ENCODE results near the gene TFIP11.

The TFIP11 gene

GRCh38 chr22:26446808-26447515, 65.3 kb downstream of the TFIP11 start:
- H3K36me3 ChIP-seq (ENCODE audit: control insufficient read depth, insufficient read depth, low read length), result peaks cover 9% of the 10 kb centered on the region
- no peaks in the 10 kb centered on the region for H3K27me3 ChIP-seq (replicated peaks; ENCODE audit: control insufficient read depth, insufficient read depth, low read length)
- no peak for DNase-seq (ENCODE audit: extremely low read depth, insufficient read length)
- TF ChIP-seq, protein P1, sequence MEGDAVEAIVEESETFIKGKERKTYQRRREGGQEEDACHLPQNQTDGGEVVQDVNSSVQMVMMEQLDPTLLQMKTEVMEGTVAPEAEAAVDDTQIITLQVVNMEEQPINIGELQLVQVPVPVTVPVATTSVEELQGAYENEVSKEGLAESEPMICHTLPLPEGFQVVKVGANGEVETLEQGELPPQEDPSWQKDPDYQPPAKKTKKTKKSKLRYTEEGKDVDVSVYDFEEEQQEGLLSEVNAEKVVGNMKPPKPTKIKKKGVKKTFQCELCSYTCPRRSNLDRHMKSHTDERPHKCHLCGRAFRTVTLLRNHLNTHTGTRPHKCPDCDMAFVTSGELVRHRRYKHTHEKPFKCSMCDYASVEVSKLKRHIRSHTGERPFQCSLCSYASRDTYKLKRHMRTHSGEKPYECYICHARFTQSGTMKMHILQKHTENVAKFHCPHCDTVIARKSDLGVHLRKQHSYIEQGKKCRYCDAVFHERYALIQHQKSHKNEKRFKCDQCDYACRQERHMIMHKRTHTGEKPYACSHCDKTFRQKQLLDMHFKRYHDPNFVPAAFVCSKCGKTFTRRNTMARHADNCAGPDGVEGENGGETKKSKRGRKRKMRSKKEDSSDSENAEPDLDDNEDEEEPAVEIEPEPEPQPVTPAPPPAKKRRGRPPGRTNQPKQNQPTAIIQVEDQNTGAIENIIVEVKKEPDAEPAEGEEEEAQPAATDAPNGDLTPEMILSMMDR (IDR thresholded peaks at IDR 0.05; ENCODE audit: insufficient read depth, low read length, poor library complexity, severe bottlenecking), result no peak
- no peak overlapping the region for H3K4me3 ChIP-seq (replicated peaks; ENCODE audit: low read depth, low read length)

- TF ChIP-seq, protein P1 (IDR thresholded peaks at IDR 0.05; ENCODE audit: insufficient read depth, low read length, poor library complexity, severe bottlenecking), result no peak
- H3K4me3 ChIP-seq (replicated peaks; ENCODE audit: low read depth, low read length), result no peak overlapping the region
- no peak for DNase-seq (ENCODE audit: extremely low read depth, insufficient read length)
- peaks cover 6% of the 10 kb centered on the region for H3K36me3 ChIP-seq (ENCODE audit: control insufficient read depth, insufficient read depth, low read length)
- no peaks in the 10 kb centered on the region for H3K27me3 ChIP-seq (replicated peaks; ENCODE audit: control insufficient read depth, insufficient read depth, low read length)
These were observed 66.5 kb downstream of the TFIP11 start for GRCh38 chr22:26445577-26446275.

DNA sequence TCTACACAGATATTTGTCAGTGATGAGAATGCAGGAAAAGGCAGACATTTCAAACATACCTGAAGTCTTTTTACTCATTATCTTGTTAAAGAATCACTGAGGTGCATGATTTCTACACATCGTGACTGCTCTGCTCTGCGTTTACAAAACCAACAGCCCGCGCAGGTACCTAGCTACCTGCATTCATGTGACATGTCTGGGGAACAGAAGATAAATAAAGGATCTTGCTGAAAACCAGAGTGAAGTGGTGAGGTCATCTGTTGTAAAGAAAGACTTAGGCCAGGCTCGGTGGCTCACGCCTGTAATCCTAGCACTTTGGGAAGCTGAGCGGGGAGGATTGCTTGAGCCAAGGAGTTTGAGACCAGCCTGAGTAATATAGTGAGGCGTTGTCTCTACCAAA, 67.5 kb downstream of the TFIP11 start:
- no peaks in the 10 kb centered on the region for H3K27me3 ChIP-seq (replicated peaks; ENCODE audit: control insufficient read depth, insufficient read depth, low read length)
- TF ChIP-seq, protein P1 (IDR thresholded peaks at IDR 0.05; ENCODE audit: insufficient read depth, low read length, poor library complexity, severe bottlenecking), result no peak
- H3K4me3 ChIP-seq (replicated peaks; ENCODE audit: low read depth, low read length), result no peak overlapping the region
- H3K36me3 ChIP-seq (ENCODE audit: control insufficient read depth, insufficient read depth, low read length), result peaks cover 6% of the 10 kb centered on the region
- no peak for DNase-seq (ENCODE audit: extremely low read depth, insufficient read length)

- no peak overlapping the region for H3K4me3 ChIP-seq (replicated peaks; ENCODE audit: low read depth, low read length)
- DNase-seq (ENCODE audit: extremely low read depth, insufficient read length), result no peak
- H3K27me3 ChIP-seq (replicated peaks; ENCODE audit: control insufficient read depth, insufficient read depth, low read length), result no peaks in the 10 kb centered on the region
- TF ChIP-seq, protein P1 (IDR thresholded peaks at IDR 0.05; ENCODE audit: insufficient read depth, low read length, poor library complexity, severe bottlenecking), result no peak
- H3K36me3 ChIP-seq (ENCODE audit: control insufficient read depth, insufficient read depth, low read length), result peaks cover 6% of the 10 kb centered on the region
These were observed 68.2 kb downstream of the TFIP11 start for GRCh38 chr22:26443901-26444690.

GRCh38 chr22:26442086-26442756, 70.1 kb downstream of the TFIP11 start:
- Histone ChIP-seq H3K36me3 (ENCODE audit: control insufficient read depth, insufficient read depth, low read length) (peaks cover 7% of the 10 kb centered on the region), H3K4me3 (replicated peaks; ENCODE audit: low read depth, low read length) (no peak overlapping the region), H3K27me3 (replicated peaks; ENCODE audit: control insufficient read depth, insufficient read depth, low read length) (no peaks in the 10 kb centered on the region)
- no peak for DNase-seq (ENCODE audit: extremely low read depth, insufficient read length)
- TF ChIP-seq, protein P1 (IDR thresholded peaks at IDR 0.05; ENCODE audit: insufficient read depth, low read length, poor library complexity, severe bottlenecking), result no peak
